NOMO-1 treated with DMSO at 0.1 percent for 48 hours (cell line): ENCODE data around the gene TERF2IP.
A peak's percentile ranks its signal among the peaks of the same experiment; 100 is the strongest.

Experiments used
- DNase-seq: peaks from one replicate; lab custom pipeline; 2025; ENCODE audit not compliant: unreplicated experiment; lab: John Stamatoyannopoulos, UW

The TERF2IP gene, protein sequence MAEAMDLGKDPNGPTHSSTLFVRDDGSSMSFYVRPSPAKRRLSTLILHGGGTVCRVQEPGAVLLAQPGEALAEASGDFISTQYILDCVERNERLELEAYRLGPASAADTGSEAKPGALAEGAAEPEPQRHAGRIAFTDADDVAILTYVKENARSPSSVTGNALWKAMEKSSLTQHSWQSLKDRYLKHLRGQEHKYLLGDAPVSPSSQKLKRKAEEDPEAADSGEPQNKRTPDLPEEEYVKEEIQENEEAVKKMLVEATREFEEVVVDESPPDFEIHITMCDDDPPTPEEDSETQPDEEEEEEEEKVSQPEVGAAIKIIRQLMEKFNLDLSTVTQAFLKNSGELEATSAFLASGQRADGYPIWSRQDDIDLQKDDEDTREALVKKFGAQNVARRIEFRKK

DNA sequence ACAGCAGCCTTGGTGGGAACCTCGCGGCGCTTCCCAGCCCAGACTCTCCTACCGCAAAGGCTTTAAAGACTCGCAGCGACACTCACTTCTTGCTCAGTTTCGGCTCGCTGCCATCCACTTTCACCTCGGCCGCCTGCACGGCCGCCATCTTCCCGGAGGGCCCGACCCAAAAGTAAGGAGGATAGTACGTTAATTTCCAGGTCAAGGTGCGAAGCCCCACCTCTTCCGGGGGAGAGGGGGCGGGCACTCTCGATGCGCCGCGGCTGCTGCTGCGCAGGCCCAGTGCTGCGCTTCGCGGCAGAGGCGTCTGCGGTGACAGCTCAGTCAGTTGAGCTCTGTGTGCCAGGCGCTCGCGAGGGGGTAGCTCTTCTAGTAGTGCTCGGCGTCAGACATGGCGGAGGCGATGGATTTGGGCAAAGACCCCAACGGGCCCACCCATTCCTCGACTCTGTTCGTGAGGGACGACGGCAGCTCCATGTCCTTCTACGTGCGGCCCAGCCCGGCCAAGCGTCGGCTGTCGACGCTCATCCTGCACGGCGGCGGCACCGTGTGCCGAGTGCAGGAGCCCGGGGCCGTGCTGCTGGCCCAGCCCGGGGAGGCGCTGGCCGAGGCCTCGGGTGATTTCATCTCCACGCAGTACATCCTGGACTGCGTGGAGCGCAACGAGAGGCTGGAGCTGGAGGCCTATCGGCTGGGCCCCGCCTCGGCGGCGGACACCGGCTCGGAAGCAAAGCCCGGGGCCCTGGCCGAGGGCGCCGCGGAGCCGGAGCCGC lies at the start of gene TERF2IP, which contains the start of gene KARS1:
TERF2IP (plus strand) TSS at position 282 of the 773 bp plus-strand sequence; CDS start at position 392, 110 bp downstream.
KARS1 (minus strand) TSS at position 174 of the 773 bp plus-strand sequence; CDS start at position 148, 26 bp downstream.
- peak; percentile 92 for DNase-seq

DNA sequence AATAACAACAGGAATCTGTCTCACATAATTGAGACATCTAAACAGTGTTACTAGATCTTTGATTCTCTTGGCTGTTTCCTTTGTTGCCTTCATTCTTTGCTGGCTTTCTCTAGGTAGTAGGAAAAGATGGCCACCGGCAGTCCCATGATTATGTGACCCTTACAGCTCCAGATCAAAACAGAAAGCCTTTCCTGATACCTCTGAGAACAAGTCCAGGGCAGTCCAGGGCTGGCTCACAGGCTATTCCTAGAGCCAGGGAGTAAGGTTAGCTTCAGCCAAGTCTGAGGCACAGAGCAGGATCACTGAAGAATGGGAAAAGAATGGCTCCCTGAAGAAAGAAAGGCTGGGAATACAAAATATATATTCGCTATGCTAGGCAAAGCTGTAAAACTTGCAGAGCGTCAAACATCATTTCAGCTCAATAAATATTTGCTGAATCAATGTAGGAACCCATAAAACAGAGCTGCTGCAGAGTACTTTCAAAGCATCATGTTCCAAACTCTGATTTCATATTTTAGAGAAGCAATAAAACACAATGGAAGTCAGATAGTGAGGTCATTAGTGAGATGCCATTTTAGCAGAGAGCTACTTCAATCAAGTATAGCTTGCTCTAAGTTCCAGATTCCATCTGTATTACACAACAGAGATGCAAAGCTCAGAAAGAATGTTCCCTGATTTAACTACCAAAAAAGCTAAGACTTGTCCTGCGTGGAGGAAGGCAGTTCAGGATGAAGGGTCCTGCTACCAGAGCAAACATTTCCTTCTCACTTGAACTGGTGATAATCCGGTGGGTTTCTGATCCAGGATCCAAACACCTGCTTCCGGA lies 47.9 kb upstream of the TERF2IP start:
- DNase-seq: no peak

DNA sequence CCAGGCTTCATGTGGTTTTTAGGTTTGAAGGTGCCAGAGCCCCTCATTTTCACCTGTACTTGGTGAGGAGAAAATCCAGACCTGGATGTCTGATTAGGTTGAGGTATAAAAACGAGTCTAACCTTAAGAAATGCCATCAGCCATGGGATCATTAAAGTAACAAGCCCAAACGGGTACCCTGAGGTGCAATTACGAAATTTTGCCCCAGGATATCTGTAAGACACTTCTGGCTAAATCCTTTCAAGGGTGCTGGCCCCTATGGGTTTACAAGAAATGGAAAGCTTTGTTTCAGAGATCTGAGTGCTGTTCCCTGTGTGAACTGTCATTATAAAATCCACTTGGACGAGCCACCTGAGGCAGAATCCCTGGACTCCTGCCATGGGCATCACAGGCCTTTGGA lies 44.3 kb upstream of the TERF2IP start:
- DNase-seq: no peak

DNA sequence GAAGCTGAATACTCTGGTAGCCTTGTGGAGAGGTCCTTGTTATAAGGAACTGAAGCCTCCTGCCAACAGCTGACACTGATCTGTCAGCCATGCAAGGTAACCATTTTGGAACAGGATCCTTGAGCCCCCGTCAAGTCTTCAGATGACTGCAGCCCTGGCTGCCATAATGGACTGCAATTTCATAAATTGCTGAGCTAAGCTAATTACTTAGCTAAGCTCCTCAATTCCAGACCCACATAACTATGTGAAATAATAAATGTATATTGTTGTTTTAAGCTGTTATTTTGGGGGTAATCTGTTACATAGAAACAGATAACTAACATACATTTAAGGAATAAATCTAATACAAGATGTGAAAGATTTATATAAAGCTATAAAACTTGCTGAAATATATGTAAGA lies 41.1 kb upstream of the TERF2IP start:
- no peak for DNase-seq

DNA sequence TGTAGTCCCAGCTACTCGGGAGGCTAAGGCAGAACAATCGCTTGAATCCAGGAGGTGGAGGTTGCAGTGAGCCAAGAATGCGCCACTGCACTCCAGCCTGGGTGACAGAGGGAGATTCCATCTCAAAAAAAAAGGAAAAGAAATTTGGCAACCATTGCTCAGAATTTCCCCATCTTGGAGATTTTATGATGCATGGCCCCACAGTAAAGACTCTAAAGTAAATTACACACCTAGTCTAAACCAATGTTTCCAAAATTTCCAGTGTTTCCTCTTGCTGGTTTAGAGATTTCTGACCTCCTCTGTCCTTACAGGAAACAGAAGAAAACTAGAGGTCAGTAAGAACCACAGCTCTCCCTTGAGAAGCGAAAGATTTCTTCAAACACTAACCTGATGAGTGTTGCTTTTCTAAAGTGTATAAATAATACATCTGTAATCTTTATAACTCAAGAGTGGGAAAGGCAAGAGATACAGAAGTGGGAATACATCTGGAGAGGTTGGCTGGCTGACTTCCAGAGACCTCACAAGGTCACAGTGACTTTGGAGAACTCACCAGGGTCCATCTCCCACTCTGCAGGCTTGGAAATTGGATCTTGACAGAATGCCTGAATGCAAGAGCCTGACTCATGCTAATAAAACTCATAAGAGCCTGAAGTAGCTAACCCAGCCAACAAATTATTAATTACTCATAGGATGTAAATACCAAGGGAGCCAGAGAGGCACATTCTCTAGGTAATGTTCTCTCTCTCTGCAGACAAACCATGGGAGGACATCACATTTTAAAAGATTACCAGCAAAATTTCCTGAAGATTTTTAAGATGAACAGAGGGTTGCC lies 33.3 kb upstream of the TERF2IP start:
- DNase-seq: no peak

DNA sequence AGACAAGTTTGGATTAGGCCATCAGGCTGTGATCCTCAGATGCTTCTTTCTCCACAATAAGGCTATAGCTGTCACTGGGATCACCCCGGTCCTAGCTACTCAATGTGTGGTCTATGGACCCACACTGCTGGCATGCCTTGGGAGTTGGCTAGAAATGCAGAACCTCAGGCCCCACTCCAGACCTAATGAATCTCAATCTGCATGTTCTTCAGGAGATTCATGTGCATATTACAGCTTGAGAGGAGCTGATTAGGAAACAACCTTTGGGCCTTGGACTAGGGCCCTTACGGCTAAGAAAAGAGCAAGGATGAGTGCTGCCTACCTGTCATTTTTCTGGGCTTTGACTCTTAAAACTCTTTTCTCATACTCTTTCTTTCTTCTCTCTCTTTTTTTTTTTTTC lies 32.0 kb upstream of the TERF2IP start:
- no peak for DNase-seq

DNA sequence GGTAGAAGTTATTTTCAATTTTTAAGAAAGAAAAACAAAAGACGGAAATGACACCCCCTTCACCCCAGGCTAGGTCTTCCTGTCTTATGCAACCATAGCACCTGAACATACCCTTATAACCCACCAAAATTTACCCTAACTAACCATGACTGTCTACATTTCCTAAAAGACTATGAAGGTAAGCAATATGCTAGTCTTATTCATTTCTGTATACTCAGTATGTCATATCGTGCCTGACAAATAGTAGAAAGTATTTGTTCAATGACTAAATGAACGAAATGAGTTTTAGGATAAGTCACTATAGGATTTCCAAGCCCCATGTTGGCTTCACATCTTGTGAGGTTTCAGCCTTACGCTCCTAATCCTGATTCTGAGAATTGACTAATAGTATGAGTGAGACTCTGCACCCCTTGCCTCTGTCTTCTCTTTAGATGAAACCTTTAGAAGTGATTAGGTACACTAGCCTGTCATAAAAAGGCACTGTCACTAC lies 31.0 kb upstream of the TERF2IP start:
- no peak for DNase-seq

DNA sequence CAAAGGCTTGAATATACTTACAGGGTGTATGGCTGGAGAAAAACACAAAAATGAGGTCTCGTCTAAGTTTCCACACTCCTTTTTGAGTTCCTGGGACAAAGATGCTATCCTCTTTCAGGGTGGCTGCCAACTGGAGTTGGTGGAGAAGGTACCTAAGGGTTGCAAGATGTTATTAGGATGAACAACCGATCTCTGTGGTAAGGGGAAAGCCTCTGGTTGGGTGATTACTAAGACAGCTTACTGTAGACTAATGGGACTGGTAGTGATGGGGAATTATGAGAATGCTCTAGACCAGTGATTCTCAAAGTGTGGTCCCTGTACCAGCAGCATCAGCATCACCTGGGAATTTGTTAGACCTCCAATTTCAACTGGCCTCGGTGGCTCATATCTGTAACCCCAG lies 30.5 kb upstream of the TERF2IP start:
- DNase-seq: no peak

DNA sequence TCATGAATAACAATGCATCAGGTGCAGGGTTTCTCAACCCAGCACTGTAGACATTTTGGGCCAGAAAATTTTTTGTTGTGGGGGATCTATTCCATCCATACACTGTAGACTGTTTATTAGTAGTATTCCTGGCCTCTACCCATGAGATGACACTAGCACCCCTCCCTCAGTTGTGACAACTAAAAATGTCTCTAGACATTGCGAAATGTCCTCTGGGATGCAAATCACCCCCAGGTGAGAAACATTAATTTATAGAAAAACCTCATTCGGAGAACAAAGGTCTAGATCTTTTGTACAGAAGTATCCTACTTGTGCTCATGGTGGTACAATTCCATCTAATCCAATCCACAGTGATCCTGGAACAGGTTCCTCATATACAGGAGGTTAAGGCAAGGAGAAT lies 28.8 kb upstream of the TERF2IP start:
- DNase-seq: no peak

DNA sequence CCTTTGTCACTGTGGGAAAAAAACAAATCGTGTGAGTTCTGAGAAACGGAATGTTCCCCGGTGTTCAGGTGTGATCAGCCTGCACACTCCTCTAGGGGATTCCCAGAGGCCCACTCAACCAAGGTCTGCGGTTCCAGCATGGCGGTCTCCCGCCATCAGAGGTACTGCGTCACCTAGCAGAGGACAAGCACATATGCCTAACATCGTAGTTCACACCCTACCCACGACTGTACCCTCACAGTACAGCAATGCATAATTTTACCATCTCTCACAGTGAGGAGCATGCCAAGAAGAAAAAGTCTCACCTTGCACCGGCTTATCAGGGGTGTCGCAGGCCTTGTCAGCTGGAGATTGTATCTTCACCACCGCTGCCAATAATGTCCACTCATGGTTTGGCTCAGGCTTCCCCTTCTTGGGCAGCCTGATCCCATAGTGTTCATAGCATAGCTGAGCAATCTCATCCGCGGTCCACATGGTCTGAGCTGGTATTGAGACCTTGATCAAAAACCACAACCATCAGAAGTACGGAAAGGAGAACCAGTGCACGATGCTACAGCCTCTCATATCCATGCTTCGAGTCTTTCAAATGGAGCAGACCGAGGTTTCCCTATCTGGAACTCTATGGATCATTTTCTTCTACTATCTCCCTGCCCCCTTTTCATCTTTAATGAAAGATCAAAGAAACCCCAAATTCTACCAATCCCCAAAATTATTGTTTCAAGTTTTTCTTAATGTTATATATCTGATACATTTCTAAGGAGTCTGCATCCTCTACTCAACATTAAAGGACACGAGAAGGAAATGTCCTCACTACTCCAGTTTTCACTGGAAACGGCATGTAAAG lies 27.0 kb upstream of the TERF2IP start:
- DNase-seq: no peak

DNA sequence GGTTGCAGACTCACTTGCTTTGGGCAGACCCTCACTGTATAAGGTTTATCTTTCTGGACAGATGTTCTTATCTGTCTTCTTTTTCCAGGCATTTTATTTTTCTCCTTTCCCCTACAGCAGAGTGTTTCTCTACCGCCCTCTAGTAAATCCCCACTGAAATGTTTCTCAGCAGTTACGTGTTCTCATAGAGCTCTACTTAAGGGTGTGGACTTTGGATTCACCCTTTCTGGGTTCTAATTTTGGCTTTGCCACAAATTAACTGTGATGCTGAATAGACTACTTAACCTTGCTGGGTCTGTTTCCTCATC lies 26.4 kb upstream of the TERF2IP start:
- DNase-seq: peak; percentile 10

DNA sequence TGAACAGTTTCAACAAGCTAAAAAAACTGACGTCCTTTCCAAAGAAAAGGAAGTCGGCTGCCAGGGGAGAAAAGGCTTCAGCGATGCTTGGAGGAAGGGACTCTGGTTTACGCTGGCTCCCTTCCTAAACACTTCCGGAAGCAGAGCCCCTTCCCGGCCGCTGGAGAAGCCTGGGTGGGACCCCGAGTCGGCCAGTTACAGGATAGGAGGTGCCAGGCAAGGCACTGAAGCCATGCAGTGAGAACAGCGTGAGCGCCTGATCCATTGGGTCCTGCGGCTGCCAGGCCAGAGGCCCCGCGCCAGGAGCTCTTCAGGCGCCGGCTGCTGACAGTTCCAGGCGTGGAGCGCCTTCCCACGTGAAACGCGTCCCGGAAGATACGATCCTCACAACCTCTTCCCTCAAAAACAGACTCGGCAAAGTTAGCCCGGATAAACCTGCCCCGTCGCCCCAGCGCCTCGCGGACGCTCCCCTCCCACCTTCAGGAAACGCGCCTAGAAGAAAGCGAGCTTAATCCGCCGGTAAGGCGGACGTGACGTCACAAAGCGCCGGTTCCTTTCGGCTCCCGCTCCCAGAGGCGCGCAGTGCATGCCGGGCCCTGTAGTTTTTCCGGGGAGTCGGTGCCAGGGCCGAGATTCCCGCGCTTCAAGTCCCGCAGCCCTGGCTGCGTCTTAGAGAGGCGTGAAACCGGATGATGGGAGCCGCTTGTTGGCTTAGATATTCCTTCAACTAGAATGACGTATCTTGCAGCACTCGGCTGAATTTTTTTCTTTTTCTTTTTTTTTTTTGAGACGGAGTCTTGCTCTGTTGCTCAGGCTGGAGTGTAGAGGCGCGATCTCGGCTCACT lies 24.6 kb upstream of the TERF2IP start, which contains the start of gene ADAT1:
ADAT1 (minus strand) TSS at position 521 of the 845 bp plus-strand sequence. CDS start 2,482 bp downstream, outside the sequence.
- peak; percentile 98 for DNase-seq

DNA sequence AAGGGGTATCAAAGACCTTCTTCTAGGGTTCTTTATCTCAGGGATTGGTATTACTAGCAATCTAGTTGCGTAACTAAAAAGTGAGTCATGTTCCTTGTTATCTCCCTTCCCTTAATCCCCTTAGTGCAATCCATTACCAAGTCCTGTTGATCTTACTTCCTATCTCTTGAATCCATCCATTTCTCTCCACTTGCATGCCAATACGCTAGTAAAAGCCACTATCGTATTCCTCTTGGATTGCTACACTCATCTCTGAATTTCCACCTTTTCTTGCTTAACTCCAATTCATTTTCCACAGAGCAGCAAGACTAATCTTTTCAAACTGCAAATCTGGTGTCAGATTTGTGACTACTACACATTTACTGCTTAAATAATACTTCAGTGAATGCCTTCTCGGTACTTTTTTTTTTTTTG lies 22.6 kb upstream of the TERF2IP start:
- peak; percentile 33 for DNase-seq

DNA sequence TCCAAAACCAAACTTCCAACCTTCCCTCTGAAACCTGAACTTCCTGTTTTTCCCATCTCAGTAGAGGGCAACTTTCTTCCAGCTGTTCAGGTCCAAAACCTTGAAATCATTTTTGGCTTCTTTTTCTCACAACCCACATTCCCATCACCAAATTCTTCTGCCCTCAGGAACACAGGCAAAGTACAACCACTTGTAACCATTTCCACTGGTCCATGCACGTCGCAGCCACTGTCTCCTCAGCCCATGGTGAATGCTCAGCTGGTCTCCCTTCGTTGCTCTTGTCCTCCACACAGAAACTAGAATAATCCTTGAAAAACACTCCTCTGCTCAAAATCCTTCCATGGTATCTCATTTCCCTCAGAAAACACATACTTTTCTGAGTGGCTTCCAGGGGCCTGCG lies 20.8 kb upstream of the TERF2IP start:
- DNase-seq: no peak

DNA sequence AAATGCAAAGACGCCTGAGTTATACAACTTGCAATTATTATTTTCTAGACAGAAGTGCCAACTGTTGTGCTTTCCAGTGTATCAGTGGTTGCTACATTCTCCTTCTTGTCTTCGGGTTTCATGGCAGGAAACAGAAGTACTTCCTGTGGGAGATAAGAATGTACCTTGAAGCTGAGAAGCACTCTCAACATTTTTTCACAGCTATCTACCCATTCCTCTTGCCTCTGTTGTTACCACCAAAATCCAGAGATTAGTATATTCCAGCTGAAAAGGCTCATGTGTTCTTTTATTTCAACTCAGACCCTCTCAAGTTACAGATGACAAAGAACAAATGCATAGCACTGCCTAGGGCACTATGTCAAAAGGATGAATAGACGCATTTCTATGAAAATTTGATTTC lies 19.7 kb upstream of the TERF2IP start:
- no peak for DNase-seq

DNA sequence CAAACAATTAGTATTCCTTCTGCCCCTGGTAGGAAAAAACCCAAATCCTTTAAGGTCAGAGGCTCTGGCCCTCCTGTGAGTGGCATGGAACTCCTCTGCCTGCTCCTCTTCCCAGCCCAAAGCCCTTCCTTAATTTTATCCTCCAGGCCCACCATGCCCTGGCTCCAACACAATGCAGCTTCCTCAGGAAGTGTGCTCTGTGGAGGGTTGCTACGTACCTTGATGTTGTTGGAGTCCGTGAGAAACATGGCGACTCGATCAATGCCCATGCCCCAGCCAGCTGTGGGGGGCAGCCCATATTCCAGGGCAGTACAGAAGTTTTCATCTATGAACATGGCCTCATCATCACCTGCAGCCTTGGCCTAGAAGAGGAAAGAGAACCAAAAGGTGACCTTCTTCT lies 19.2 kb upstream of the TERF2IP start:
- DNase-seq: no peak

DNA sequence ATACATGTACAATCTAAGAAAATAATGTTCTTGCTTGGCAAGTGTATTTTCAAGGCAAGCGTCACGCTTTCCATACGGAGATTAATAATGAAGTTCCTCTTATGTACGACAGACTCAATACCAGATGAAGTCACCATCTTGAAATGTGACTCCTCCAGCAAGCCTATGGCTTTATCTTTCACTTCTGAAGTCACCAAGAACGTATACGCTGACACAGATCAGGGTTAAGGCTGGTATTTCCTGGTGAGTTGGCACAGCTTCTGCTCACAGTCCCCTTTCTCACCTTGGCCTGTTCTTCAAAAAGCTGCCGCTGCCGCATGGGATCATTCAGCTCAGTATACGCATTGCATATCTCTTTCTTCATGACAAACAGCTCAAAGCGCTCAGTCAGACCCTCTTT lies 18.4 kb upstream of the TERF2IP start:
- no peak for DNase-seq

DNA sequence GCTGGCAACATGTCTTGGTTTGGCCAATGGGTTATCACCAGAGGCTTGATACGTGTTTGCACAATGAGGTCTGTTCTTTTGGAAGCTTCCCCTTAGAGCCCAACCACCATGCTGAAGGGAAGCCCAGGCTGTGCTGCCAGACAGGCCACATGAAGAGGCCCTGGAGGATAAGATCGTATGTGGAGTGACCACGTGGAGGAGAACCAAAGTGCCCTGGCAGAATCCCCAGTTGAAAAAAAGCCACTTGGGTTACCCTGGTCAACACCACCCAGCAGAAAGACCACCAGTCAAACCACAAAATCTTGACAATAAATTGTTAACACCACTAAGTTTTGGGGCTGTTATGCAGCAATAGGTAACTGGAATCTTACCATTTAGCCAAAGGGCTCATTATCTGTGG lies 17.5 kb upstream of the TERF2IP start:
- no peak for DNase-seq

DNA sequence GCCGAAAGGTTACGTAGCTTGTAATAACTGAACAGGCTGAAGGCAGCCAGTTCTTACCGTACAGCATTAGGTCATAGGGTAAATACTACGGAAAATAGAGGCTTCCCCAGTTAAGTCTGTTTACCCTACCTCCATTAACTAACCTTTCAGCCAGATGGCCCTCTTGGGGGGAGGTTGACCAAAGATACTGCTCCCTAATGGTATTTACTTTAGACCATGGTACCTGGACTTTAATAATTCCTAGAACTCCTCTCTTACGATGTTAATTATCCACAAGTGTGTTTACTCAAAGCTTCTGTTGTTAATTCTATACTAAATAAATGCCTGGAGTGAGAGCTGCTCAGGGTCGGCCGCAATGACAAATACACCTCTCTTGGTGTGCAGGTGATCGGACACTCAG lies 14.7 kb upstream of the TERF2IP start:
- no peak for DNase-seq
